Glomerular endothelial cell (primary cell): ENCODE data around the gene NFE2L1. TPM values are rescaled to one million over a fixed set of nuclear protein-coding genes. Genes with fewer than 3 reads are reported as not detected.
"Not testable (repeated sequence)": the region's sequence is repeated elsewhere in the genome, so short reads cannot be mapped to it uniquely, and the experiment has no call there.

Experiments used
- DNase-seq: peaks from one replicate; pipeline ENCODE4 v3.0.0-alpha.2; 2011; ENCODE audit warnings: low read depth, low spot score; ENCODE audit errors: extremely low read depth
- total RNA-seq: library from RNA; depleted of rRNA; stranded (reverse); fragments of >200 nt; gene quantifications from 2 replicates; pipeline ENCODE4 v1.2.3, GENCODE V29; 2015

The NFE2L1 gene
- total RNA-seq = 163 and 201 TPM in 2 replicates

DNA sequence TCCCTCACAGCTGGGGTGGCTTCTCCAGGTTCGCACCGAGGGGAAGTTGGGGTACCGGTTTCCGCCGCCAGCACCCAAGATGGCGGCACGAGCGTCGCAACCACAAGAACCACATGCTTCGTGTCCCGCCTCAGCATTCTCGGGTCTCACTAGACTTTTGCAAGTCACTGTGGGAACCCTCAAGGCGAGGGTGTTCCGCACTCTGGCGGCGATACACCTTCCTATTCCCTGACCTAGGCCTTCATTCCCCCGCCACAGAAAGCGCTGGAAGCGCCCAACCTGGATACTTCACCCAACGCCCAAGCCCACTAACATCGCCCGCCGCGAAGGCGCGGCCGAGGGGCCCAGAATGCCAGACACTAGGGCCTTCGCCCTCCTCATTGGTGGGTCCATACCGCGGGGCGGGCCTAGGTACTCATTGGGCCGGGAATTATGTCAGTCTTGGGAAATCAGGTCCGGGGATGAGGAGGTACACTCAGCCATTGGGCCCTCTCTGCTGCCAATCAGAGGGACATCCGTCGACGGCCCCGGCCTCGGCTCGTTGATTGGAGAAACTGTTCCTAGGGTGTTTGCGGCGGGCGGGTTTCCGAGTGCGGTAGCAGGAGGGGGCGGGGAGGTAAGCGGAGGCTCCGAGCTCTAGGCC is at the start of gene NFE2L1:
TSS of gene NFE2L1 (plus strand) at position 619 of the 643 bp plus-strand sequence. CDS start 2,760 bp downstream, outside the sequence.
- peak; percentile 96 for DNase-seq

GRCh38 chr17:47999582-47999981 is 48.6 kb upstream of the NFE2L1 start:
- DNase-seq = no peak

DNA sequence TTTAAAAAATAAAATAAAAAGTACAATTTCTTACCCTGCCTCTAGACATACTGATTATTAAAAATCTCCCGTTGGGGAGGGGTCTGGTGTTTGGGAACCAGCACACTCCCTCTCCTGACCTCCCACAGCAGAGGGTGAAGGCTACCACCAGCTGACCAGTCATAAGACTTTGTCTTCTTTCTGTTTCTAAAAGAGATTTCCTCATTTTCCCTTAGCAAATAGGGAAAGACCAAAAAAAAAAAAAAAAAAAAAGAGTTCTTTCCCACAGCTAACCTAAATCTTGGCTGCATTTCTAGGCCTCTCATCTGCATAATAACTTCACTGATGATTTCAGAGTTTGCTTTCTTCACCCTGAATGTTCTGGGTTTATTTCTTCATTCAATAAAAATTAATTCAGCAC is 47.0 kb upstream of the NFE2L1 start:
- no peak for DNase-seq

DNA sequence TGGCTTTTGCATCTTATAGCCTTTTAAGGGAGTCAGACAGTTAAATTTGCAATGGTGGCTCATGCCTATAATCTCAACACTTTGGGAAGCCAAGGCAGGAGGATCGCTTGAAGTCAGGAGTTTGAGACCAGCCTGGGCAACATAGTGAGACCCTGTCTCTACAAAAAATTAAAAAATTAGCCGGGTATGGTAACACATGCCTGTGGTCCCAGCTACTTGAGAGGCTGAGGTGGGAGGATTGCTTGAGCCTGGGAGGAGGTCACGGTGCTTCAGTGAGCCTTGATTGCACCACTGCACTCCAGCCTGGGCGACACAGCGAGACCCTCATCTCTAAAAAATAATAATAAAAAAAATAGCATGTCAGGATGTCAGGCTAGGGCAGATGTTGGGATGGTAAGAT is 46.5 kb upstream of the NFE2L1 start:
- not testable (repeated sequence) for DNase-seq

DNA sequence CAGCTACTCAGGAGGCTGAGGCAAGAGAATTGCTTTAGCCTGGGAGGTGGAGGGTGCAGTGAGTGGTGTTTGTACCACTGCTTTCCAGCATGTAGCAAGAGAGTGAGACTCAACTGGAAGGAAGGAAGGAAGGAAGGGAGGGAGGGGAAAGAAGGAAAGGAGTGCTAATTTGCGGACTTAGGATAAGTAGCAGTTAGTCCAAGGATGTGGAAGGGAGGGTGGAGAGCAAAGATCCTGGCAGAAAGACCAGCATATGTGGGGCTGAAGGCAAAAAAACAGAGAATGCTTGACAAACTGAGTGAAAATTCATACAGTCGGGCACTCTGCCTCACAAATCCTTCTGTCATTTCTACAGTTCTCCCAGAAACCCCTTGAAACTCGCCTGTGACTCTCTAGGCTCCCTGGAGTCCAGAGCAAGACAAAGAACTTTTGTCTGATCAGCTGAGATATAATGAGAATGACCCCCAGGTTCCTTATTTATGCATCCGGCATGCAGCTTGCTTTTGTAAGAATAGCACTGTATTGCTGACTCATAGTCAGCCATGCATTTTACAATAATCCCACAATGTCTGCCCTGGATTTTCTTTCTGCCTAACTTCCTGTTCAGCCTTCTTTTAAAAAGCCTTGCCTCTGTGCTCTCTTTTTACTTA is 45.8 kb upstream of the NFE2L1 start:
- peak; percentile 54 for DNase-seq

- no peak for DNase-seq
Observed at GRCh38 chr17:48002916-48003416, 45.2 kb upstream of the NFE2L1 start.

DNA sequence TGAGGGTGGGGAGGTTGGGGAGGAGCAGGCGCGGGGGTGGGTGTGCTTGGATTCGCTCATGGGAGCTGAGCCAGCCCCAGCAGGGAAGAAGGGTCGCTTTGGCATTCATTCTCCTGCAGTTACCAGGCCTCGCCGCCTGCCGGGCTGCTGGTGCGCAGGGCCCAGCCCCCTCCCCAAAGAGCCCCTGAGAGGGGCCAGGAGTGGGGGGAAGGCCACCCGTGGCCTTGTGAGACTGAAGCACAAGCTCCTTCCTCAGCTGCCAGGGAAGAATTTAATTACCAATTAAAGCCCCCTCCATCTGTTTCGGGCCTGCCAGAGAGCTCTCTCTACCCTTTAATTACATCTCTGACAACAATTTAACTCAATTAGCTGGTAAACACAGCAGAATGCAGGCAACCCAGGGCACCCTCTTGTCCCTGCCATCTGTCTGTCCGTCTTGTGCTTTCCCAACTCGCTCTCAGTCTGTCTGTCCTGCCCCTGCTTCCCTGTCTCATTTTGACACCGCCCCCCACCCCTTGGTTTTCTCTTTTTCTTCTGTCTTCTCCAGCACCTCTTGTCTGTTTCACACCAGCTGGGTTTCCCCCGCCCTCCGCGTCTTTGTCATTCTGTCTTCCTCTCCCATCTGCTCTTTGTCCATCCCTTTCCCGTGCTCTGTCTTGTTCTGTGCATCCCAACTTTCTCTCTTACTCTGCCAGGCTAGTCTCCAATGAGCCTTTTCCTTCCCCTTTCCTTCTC is 44.6 kb upstream of the NFE2L1 start:
- no peak for DNase-seq

GRCh38 chr17:48004983-48005382 is 43.2 kb upstream of the NFE2L1 start:
- no peak for DNase-seq

- DNase-seq = no peak
Observed at GRCh38 chr17:48006936-48007709, 41.0 kb upstream of the NFE2L1 start.

DNA sequence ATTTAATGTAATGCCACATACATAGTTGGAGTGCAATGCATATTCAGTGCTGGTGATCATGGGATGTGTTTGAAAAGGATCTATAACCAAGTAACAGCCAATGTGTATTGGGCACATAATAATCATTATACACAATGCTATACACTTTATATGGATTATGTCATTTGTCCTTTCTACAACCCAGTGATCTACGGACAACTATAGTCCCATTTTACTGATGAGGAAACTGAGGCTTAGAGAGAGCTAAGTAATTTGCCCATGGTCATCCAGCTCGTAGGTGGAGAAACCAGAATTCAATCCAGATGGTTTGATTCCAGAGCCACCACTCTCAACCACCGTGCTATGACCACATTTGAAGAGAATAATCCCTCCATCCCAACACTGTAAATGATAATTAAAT is 38.0 kb upstream of the NFE2L1 start:
- no peak for DNase-seq

DNA sequence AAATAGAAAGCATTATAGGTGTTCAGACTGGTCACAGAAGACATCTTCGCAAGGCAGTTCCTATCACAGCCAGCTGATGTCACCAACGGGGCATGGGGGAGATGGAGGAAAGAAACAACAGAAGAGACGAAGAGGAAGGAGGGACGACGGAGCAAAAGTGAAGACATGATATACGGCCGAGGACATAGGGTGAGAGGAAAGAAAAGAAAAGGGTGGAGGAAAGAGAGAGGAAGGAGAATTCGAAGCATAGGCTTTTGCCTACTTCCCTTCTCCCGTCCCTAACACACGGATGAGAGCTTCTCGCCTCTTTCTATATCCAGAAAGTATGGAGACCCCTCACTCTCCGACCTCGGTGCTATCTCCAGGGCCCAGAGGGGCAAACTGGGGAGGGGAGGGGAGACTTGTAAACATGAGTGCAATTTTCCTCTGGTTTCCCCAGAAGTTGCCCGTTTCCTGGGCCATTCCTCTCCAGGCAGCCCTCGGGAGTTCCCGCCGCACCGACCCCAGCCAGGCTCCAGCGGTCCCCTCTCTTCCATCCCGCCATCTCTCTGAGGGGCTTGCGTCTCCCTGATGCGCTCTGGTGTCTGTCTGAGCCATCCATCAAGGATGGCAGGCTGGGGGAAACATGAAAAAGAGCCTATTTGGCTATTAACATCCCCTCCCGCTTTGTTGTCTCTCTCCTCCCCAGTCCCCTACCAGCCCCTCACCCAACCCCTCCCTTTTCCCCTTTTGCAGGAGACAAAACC is 36.6 kb upstream of the NFE2L1 start:
- DNase-seq = no peak

DNA sequence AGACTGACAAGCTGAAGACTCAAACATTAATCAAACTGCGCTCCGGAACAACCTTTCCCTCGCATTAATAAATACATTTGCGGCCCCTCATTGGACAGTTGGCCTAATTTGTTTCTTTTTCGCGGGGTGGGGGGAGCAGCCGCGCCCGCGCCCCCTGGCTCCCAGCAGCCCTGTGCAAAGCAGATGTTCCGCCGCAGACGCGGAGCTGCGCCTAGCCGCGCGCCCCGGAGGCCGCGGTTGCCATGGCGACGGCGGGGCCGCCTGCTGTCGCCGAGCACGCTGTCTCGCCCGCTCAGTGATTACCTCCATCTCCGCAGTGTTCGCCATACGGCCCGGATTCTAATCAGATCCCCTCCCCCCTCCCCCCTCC is 36.0 kb upstream of the NFE2L1 start:
- no peak for DNase-seq

- DNase-seq = no peak
Observed at GRCh38 chr17:48012654-48013053, 35.5 kb upstream of the NFE2L1 start.

DNA sequence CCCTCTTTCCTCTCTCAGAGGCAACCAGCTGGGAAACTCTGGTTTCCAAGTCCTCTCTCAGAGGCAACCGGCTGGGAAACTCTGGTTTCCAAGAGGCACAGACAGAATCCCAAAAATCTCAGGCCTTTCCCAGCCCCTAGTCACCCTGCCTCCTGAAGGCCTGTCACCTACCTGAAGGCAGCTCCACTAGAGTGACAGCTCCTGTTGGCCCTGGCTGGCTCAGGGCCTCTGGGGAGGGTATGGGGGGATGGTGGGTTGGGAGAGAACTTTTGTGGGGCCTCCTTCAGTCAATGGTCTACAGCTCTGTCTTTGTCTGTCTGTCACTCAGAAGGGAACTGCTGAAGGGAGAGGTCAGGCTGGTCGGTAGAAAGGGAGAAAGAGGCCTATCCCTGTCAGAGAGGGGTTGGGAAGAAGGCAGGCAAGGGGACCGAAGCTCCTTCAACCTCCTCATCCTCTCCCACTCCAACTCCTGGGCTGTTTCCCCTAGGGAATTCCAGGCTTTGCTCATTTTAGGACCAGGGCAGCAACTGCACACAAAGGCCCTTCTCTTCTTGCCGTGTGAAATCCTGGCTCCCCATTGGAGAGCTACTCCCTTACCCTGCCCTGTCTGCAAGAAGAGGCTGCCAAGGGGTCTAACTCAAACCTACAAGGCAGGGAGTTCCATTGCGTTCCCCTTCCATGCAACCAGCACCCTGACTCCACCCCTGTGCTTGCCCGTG is 34.1 kb upstream of the NFE2L1 start:
- no peak for DNase-seq

- no peak for DNase-seq
Observed at GRCh38 chr17:48014595-48015111, 33.5 kb upstream of the NFE2L1 start.

DNA sequence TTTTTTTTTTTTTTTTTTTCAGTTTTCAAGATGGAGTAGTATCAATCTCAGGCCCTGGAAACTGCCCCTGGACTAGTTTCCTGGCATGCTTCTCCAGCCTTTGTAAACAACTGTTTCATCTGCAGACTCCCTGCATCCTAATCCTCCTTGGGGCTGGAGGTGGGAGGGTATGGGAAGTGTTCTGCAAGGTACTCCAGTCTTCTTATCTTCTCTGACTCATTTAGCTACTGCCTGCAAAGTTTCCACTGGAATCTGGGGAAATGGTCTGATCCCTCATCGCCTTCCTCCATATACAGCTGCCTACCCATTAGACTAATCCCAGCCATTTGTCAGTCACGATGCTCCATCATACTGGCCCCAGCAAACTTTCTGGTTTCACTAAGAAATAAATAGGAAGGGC is 32.0 kb upstream of the NFE2L1 start:
- DNase-seq = no peak

GRCh38 chr17:48017817-48018158 is 30.4 kb upstream of the NFE2L1 start:
- not testable (repeated sequence) for DNase-seq

DNA sequence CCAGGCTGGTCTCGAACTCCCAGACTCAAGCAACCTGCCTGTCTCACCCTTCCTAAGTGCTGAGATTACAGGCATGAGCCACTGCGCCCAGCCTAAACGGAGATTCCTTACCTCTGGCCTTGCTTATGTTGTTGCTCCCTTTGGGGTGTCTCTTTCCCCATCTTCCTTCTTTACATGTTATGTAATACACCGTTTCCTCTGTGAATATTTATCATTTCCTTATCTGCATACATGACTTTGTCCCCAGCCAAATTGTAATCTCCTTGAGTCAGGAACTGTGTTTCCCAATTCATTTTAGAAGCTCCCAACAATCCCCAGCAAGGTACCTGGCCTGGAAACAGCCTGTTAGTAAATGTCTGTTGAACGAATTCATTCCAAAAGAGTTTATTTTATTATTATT is 26.2 kb upstream of the NFE2L1 start:
- DNase-seq = no peak

DNA sequence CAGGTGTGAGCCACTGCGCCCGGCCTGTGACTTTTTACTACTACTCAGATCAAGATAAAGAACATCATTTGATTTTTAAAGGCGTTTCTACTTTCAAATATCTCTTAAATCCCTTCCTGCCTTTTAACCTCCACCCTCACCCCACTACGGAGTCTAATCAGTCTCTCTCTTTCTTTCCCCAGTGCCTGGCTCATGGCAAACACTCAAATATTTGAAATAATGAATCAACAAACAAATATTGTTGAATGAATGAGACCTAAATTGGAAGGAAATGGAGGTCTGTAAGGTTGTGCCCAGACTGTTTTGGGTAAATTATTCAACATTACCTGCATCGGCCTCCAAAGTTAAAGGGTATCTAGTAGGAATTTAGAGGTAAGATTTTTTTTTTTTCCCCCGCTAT is 25.3 kb upstream of the NFE2L1 start:
- DNase-seq = no peak
